DMS53 (cell line): ENCODE results near the gene KRT80.

Experiments used
- DNase-seq: peaks from one replicate; lab custom pipeline; 2025; lab: John Stamatoyannopoulos, UW

KRT80 gene

GRCh38 chr12:52210925-52211650 lies 19.3 kb upstream of the KRT80 start:
- DNase-seq = no peak

GRCh38 chr12:52210186-52210924 lies 18.5 kb upstream of the KRT80 start:
- no peak for DNase-seq

- no peak for DNase-seq
Observed at GRCh38 chr12:52209321-52209720, 17.5 kb upstream of the KRT80 start.

- no peak for DNase-seq
Observed at GRCh38 chr12:52208424-52209165, 16.8 kb upstream of the KRT80 start.

- DNase-seq = no peak
Observed at GRCh38 chr12:52207895-52208294, 16.1 kb upstream of the KRT80 start.

- no peak for DNase-seq
Observed at GRCh38 chr12:52207106-52207505, 15.3 kb upstream of the KRT80 start.

GRCh38 chr12:52206304-52207040 lies 14.7 kb upstream of the KRT80 start:
- no peak for DNase-seq

- DNase-seq = no peak
Observed at GRCh38 chr12:52205612-52206303, 13.9 kb upstream of the KRT80 start.

- DNase-seq = no peak
Observed at GRCh38 chr12:52204931-52205505, 13.2 kb upstream of the KRT80 start.

- DNase-seq = no peak
Observed at GRCh38 chr12:52204095-52204930, 12.5 kb upstream of the KRT80 start.

GRCh38 chr12:52203079-52203921 lies 11.5 kb upstream of the KRT80 start:
- peak; percentile 99 for DNase-seq

GRCh38 chr12:52202361-52203078 lies 10.7 kb upstream of the KRT80 start:
- DNase-seq = peak; percentile 87

GRCh38 chr12:52201451-52201839 lies 9.6 kb upstream of the KRT80 start:
- DNase-seq = no peak

GRCh38 chr12:52200781-52201450 lies 9.1 kb upstream of the KRT80 start:
- no peak for DNase-seq

- no peak for DNase-seq
Observed at GRCh38 chr12:52200086-52200780, 8.4 kb upstream of the KRT80 start.

GRCh38 chr12:52199294-52199919 lies 7.6 kb upstream of the KRT80 start:
- no peak for DNase-seq
